PFSK-1 (cell line): ENCODE data around the gene ARPIN.

Experiments
- FOXP2 ChIP-seq: optimal IDR thresholded peaks from 2 replicates; pipeline ENCODE3; 2011; ENCODE audit warnings: borderline replicate concordance, control low read depth, inconsistent platforms; ENCODE audit not compliant: insufficient read depth; ENCODE audit errors: extremely low read length, extremely low read depth
- POLR2AphosphoS5 ChIP-seq: IDR thresholded peaks from 2 replicates; pipeline ENCODE4 v1.6.1; 2012; ENCODE audit warnings: low read depth, mild to moderate bottlenecking, control low read depth, low read length, moderate library complexity
- REST ChIP-seq, 2 experiments: IDR thresholded peaks; 2 replicates each; pipeline versions ENCODE4 v1.6.1 to v1.8.0; 2011 to 2012; ENCODE audit warnings: low read depth in 2 of 2, low read length in 2 of 2, control low read depth in 1 of 2, inconsistent platforms in 1 of 2, mild to moderate bottlenecking in 1 of 2, moderate library complexity in 1 of 2; ENCODE audit not compliant: insufficient read depth in 1 of 2
- SIN3A ChIP-seq: IDR thresholded peaks from 2 replicates; pipeline ENCODE4 v1.6.1; 2012; ENCODE audit warnings: mild to moderate bottlenecking, low read length, moderate library complexity, borderline replicate concordance; ENCODE audit not compliant: insufficient read depth
- TAF1 ChIP-seq: IDR thresholded peaks from 2 replicates; pipeline ENCODE4 v1.6.1; 2012; ENCODE audit warnings: low read length, control low read depth, borderline replicate concordance; ENCODE audit not compliant: insufficient read depth

Gene ARPIN

GRCh38 chr15:89864958-89865739, 47.6 kb downstream of the ARPIN start:
- TF ChIP-seq REST (IDR thresholded peaks at IDR 0.05; ENCODE audit: insufficient read depth in 1 of 2, low read depth in 2 of 2, low read length in 2 of 2) (no peak), POLR2AphosphoS5 (no peak)

- TF ChIP-seq SIN3A (no peak), FOXP2 (no peak), TAF1 (no peak), REST (IDR thresholded peaks at IDR 0.05; ENCODE audit: insufficient read depth in 1 of 2, low read depth in 2 of 2, low read length in 2 of 2) (no peak), POLR2AphosphoS5 (no peak)
Observed at GRCh38 chr15:89863918-89864317, 48.8 kb downstream of the ARPIN start.

- TF ChIP-seq SIN3A, result no peak
- TF ChIP-seq REST (IDR thresholded peaks at IDR 0.05; ENCODE audit: insufficient read depth in 1 of 2, low read depth in 2 of 2, low read length in 2 of 2), result no peak
- TF ChIP-seq FOXP2, result no peak
- TF ChIP-seq POLR2AphosphoS5, result no peak
- no peak for TF ChIP-seq TAF1
Observed at GRCh38 chr15:89860891-89861290, 51.9 kb downstream of the ARPIN start.

GRCh38 chr15:89860431-89860830, 52.3 kb downstream of the ARPIN start:
- TF ChIP-seq POLR2AphosphoS5, result no peak
- TF ChIP-seq TAF1, result no peak
- TF ChIP-seq REST (IDR thresholded peaks at IDR 0.05; ENCODE audit: insufficient read depth in 1 of 2, low read depth in 2 of 2, low read length in 2 of 2), result no peak
- TF ChIP-seq FOXP2, result no peak
- TF ChIP-seq SIN3A, result no peak
